Ishikawa (cell line): Measurements from ENCODE around the gene CABP1.

Experiments
- CEBPB ChIP-seq: IDR thresholded peaks from 2 replicates; pipeline ENCODE4 v1.6.1; 2012
- CREB1 ChIP-seq: IDR thresholded peaks from 2 replicates; pipeline ENCODE4 v1.6.1; 2012; ENCODE audit warnings: low read depth
- EGR1 ChIP-seq: IDR thresholded peaks from 2 replicates; pipeline ENCODE4 v1.6.1; 2012
- EP300 ChIP-seq: IDR thresholded peaks from 2 replicates; pipeline ENCODE4 v1.6.1; 2012; ENCODE audit warnings: borderline replicate concordance
- FOXM1 ChIP-seq: IDR thresholded peaks from 2 replicates; pipeline ENCODE4 v1.6.1; 2012; ENCODE audit warnings: low read depth, borderline replicate concordance
- MAX ChIP-seq: IDR thresholded peaks from 2 replicates; pipeline ENCODE4 v1.6.1; 2012
- NFIC ChIP-seq: IDR thresholded peaks from 2 replicates; pipeline ENCODE4 v1.6.1; 2012
- RAD21 ChIP-seq: IDR thresholded peaks from 2 replicates; pipeline ENCODE4 v1.6.1; 2012; ENCODE audit warnings: low read depth
- REST ChIP-seq: IDR thresholded peaks from 2 replicates; pipeline ENCODE4 v1.6.1; 2012; ENCODE audit warnings: low read depth, mild to moderate bottlenecking
- TAF1 ChIP-seq: IDR thresholded peaks from 2 replicates; pipeline ENCODE4 v1.6.1; 2012; ENCODE audit warnings: low read depth, mild to moderate bottlenecking
- TCF12 ChIP-seq: IDR thresholded peaks from 2 replicates; pipeline ENCODE4 v1.6.1; 2012; ENCODE audit warnings: low read depth
- TEAD4 ChIP-seq: IDR thresholded peaks from 2 replicates; pipeline ENCODE4 v1.6.1; 2012
- USF1 ChIP-seq: IDR thresholded peaks from 2 replicates; pipeline ENCODE4 v1.6.1; 2012
- YY1 ChIP-seq: IDR thresholded peaks from 2 replicates; pipeline ENCODE4 v1.6.1; 2012; ENCODE audit warnings: low read depth
- ZBTB7A ChIP-seq: IDR thresholded peaks from 2 replicates; pipeline ENCODE4 v1.6.1; 2012; ENCODE audit warnings: low read depth

Gene CABP1

GRCh38 chr12:120684523-120684932, 44.1 kb downstream of the CABP1 start:
- TF ChIP-seq NFIC, result no peak
- no peak for TF ChIP-seq EP300
- no peak for TF ChIP-seq FOXM1
- TF ChIP-seq MAX, result no peak
- no peak for TF ChIP-seq TAF1
- no peak for TF ChIP-seq EGR1
- TF ChIP-seq TCF12, result no peak
- TF ChIP-seq CEBPB, result no peak
- TF ChIP-seq USF1, result no peak
- TF ChIP-seq YY1, result no peak

GRCh38 chr12:120685522-120685921, 45.1 kb downstream of the CABP1 start:
- TF ChIP-seq TEAD4 (no peak), CEBPB (no peak), MAX (no peak), REST (no peak), FOXM1 (no peak), EP300 (no peak), CREB1 (no peak)

GRCh38 chr12:120686151-120686689, 45.8 kb downstream of the CABP1 start:
- TF ChIP-seq NFIC, result no peak
- TF ChIP-seq RAD21, result no peak
- TF ChIP-seq CREB1, result peak; percentile 71
- 0 out of 2 replicates have a peak, but pooled peaks have one; percentile 5 for TF ChIP-seq TEAD4
- TF ChIP-seq TAF1, result no peak; the same call in 1 of the 2 replicates
- peak; percentile 25 for TF ChIP-seq MAX
- no peak for TF ChIP-seq EGR1
- no peak; the same call in 1 of the 2 replicates for TF ChIP-seq FOXM1
- no peak for TF ChIP-seq ZBTB7A
- TF ChIP-seq REST, result no peak
- no peak for TF ChIP-seq USF1
- peak; percentile 32; the same call in 1 of the 2 replicates for TF ChIP-seq EP300

GRCh38 chr12:120686690-120687577, 46.5 kb downstream of the CABP1 start, which contains the start of gene MLEC:
MLEC (plus strand) TSS chr12:120687149; CDS start chr12:120687297, 148 bp downstream.
- TF ChIP-seq TEAD4 (peak; percentile 51), USF1 (peak; percentile 39; the same call in 1 of the 2 replicates), NFIC (0 out of 2 replicates have a peak, but pooled peaks have one; percentile 18), FOXM1 (peak; percentile 63), EP300 (no peak), YY1 (peak; percentile 80), EGR1 (no peak), TAF1 (peak; percentile 85), TCF12 (peak; percentile 62), RAD21 (peak; percentile 32; the same call in 1 of the 2 replicates), REST (no peak), CREB1 (no peak), MAX (peak; percentile 73), ZBTB7A (no peak; the same call in 1 of the 2 replicates), CEBPB (no peak)
